Measurements from ENCODE around the gene MBD3. TPM values are rescaled to one million over a fixed set of nuclear protein-coding genes. Genes with fewer than 3 reads are reported as not detected.

MBD3 gene
- polyA plus RNA-seq, 1 donor = 59.1 TPM

- H3K4me3 ChIP-seq (ENCODE audit: low read length) = no peak overlapping the region
- no peaks in the 10 kb centered on the region for H3K27me3 ChIP-seq (ENCODE audit: control insufficient read depth, insufficient read depth, low read length)
- peaks cover 46% of the 10 kb centered on the region for H3K36me3 ChIP-seq (ENCODE audit: control insufficient read depth, insufficient read depth, low read length)
- WGBS (ENCODE audit: insufficient coverage, low lambda C conversion rate) = no CpG with 5 or more reads among the region's 15 CpGs
- H3K9me3 ChIP-seq (ENCODE audit: control insufficient read depth, low read depth, low read length) = no peaks in the 10 kb centered on the region
- no peaks in the 10 kb centered on the region for H3K4me1 ChIP-seq (ENCODE audit: control insufficient read depth, insufficient read depth, low read length)
- H3K27ac ChIP-seq (ENCODE audit: low read length) = no peak overlapping the region
- no peak for DNase-seq
These were observed 6.8 kb upstream of the MBD3 start for GRCh38 chr19:1599460-1599846.

GRCh38 chr19:1598777-1599459, 6.3 kb upstream of the MBD3 start:
- no peak for DNase-seq
- WGBS (ENCODE audit: insufficient coverage, low lambda C conversion rate) = no CpG with 5 or more reads among the region's 20 CpGs
- H3K4me3 ChIP-seq (ENCODE audit: low read length) = no peak overlapping the region
- no peaks in the 10 kb centered on the region for H3K27me3 ChIP-seq (ENCODE audit: control insufficient read depth, insufficient read depth, low read length)
- peaks cover 46% of the 10 kb centered on the region for H3K36me3 ChIP-seq (ENCODE audit: control insufficient read depth, insufficient read depth, low read length)
- no peaks in the 10 kb centered on the region for H3K4me1 ChIP-seq (ENCODE audit: control insufficient read depth, insufficient read depth, low read length)
- no peak overlapping the region for H3K27ac ChIP-seq (ENCODE audit: low read length)
- H3K9me3 ChIP-seq (ENCODE audit: control insufficient read depth, low read depth, low read length) = no peaks in the 10 kb centered on the region

GRCh38 chr19:1593501-1593772, 772 bp upstream of the MBD3 start:
- no CpG with 5 or more reads among the region's 10 CpGs for WGBS (ENCODE audit: insufficient coverage, low lambda C conversion rate)
- H3K36me3 ChIP-seq (ENCODE audit: control insufficient read depth, insufficient read depth, low read length) = peaks cover 21% of the 10 kb centered on the region
- peaks cover 10% of the 10 kb centered on the region for H3K4me1 ChIP-seq (ENCODE audit: control insufficient read depth, insufficient read depth, low read length)
- no peak for DNase-seq
- no peak overlapping the region for H3K27ac ChIP-seq (ENCODE audit: low read length)
- H3K9me3 ChIP-seq (ENCODE audit: control insufficient read depth, low read depth, low read length) = no peaks in the 10 kb centered on the region
- H3K4me3 ChIP-seq (ENCODE audit: low read length) = peak overlapping the region; percentile 85
- H3K27me3 ChIP-seq (ENCODE audit: control insufficient read depth, insufficient read depth, low read length) = no peaks in the 10 kb centered on the region

- H3K27ac ChIP-seq (ENCODE audit: low read length) = peak overlapping the region; percentile 86
- peak; percentile 92 for DNase-seq
- no peaks in the 10 kb centered on the region for H3K27me3 ChIP-seq (ENCODE audit: control insufficient read depth, insufficient read depth, low read length)
- H3K4me3 ChIP-seq (ENCODE audit: low read length) = peak overlapping the region; percentile 66
- WGBS (ENCODE audit: insufficient coverage, low lambda C conversion rate) = no CpG with 5 or more reads among the region's 94 CpGs
- peaks cover 19% of the 10 kb centered on the region for H3K4me1 ChIP-seq (ENCODE audit: control insufficient read depth, insufficient read depth, low read length)
- H3K36me3 ChIP-seq (ENCODE audit: control insufficient read depth, insufficient read depth, low read length) = peaks cover 11% of the 10 kb centered on the region
- H3K9me3 ChIP-seq (ENCODE audit: control insufficient read depth, low read depth, low read length) = no peaks in the 10 kb centered on the region
These were observed 476 bp downstream of the MBD3 start for GRCh38 chr19:1592024-1592754.

- H3K4me1 ChIP-seq (ENCODE audit: control insufficient read depth, insufficient read depth, low read length) = peaks cover 21% of the 10 kb centered on the region
- peak overlapping the region; percentile 78 for H3K27ac ChIP-seq (ENCODE audit: low read length)
- H3K27me3 ChIP-seq (ENCODE audit: control insufficient read depth, insufficient read depth, low read length) = no peaks in the 10 kb centered on the region
- H3K36me3 ChIP-seq (ENCODE audit: control insufficient read depth, insufficient read depth, low read length) = peaks cover 5% of the 10 kb centered on the region
- peak in 1 of 2 donors; percentile 40 for DNase-seq
- WGBS (ENCODE audit: insufficient coverage, low lambda C conversion rate) = no CpG with 5 or more reads among the region's 31 CpGs
- H3K9me3 ChIP-seq (ENCODE audit: control insufficient read depth, low read depth, low read length) = no peaks in the 10 kb centered on the region
- H3K4me3 ChIP-seq (ENCODE audit: low read length) = peak overlapping the region; percentile 66
These were observed 1.1 kb downstream of the MBD3 start for GRCh38 chr19:1591421-1592023.

- Histone ChIP-seq H3K4me1 (ENCODE audit: control insufficient read depth, insufficient read depth, low read length) (peaks cover 21% of the 10 kb centered on the region), H3K27me3 (ENCODE audit: control insufficient read depth, insufficient read depth, low read length) (no peaks in the 10 kb centered on the region), H3K36me3 (ENCODE audit: control insufficient read depth, insufficient read depth, low read length) (peaks cover 4% of the 10 kb centered on the region), H3K4me3 (ENCODE audit: low read length) (peak overlapping the region; percentile 66), H3K9me3 (ENCODE audit: control insufficient read depth, low read depth, low read length) (no peaks in the 10 kb centered on the region), H3K27ac (ENCODE audit: low read length) (peak overlapping the region; percentile 78)
- no CpG with 5 or more reads among the region's 10 CpGs for WGBS (ENCODE audit: insufficient coverage, low lambda C conversion rate)
- DNase-seq = peak in 1 of 2 donors; percentile 45
These were observed 1.8 kb downstream of the MBD3 start for GRCh38 chr19:1590641-1591397.

- Histone ChIP-seq H3K9me3 (ENCODE audit: control insufficient read depth, low read depth, low read length) (no peaks in the 10 kb centered on the region), H3K27me3 (ENCODE audit: control insufficient read depth, insufficient read depth, low read length) (no peaks in the 10 kb centered on the region), H3K36me3 (ENCODE audit: control insufficient read depth, insufficient read depth, low read length) (peaks cover 18% of the 10 kb centered on the region), H3K4me1 (ENCODE audit: control insufficient read depth, insufficient read depth, low read length) (peaks cover 17% of the 10 kb centered on the region), H3K4me3 (ENCODE audit: low read length) (no peak overlapping the region), H3K27ac (ENCODE audit: low read length) (no peak overlapping the region)
- no peak for DNase-seq
- WGBS (ENCODE audit: insufficient coverage, low lambda C conversion rate) = 40% methylated on average over 2 of the region's 9 CpGs
These were observed 4.8 kb downstream of the MBD3 start for GRCh38 chr19:1587872-1588271.

- H3K4me1 ChIP-seq (ENCODE audit: control insufficient read depth, insufficient read depth, low read length) = peaks cover 12% of the 10 kb centered on the region
- H3K9me3 ChIP-seq (ENCODE audit: control insufficient read depth, low read depth, low read length) = no peaks in the 10 kb centered on the region
- no CpG with 5 or more reads among the region's 13 CpGs for WGBS (ENCODE audit: insufficient coverage, low lambda C conversion rate)
- H3K27me3 ChIP-seq (ENCODE audit: control insufficient read depth, insufficient read depth, low read length) = no peaks in the 10 kb centered on the region
- no peak for DNase-seq
- peaks cover 42% of the 10 kb centered on the region for H3K36me3 ChIP-seq (ENCODE audit: control insufficient read depth, insufficient read depth, low read length)
- no peak overlapping the region for H3K4me3 ChIP-seq (ENCODE audit: low read length)
- H3K27ac ChIP-seq (ENCODE audit: low read length) = no peak overlapping the region
These were observed 7.5 kb downstream of the MBD3 start for GRCh38 chr19:1585243-1585580.

- no peak for DNase-seq
- Histone ChIP-seq H3K4me1 (ENCODE audit: control insufficient read depth, insufficient read depth, low read length) (peaks cover 12% of the 10 kb centered on the region), H3K27ac (ENCODE audit: low read length) (no peak overlapping the region), H3K4me3 (ENCODE audit: low read length) (no peak overlapping the region), H3K27me3 (ENCODE audit: control insufficient read depth, insufficient read depth, low read length) (no peaks in the 10 kb centered on the region), H3K9me3 (ENCODE audit: control insufficient read depth, low read depth, low read length) (no peaks in the 10 kb centered on the region), H3K36me3 (ENCODE audit: control insufficient read depth, insufficient read depth, low read length) (peaks cover 45% of the 10 kb centered on the region)
- no CpG with 5 or more reads among the region's 87 CpGs for WGBS (ENCODE audit: insufficient coverage, low lambda C conversion rate)
These were observed 8.0 kb downstream of the MBD3 start for GRCh38 chr19:1584500-1585242.

- no peak for DNase-seq
- no peaks in the 10 kb centered on the region for H3K27me3 ChIP-seq (ENCODE audit: control insufficient read depth, insufficient read depth, low read length)
- H3K4me1 ChIP-seq (ENCODE audit: control insufficient read depth, insufficient read depth, low read length) = peaks cover 3% of the 10 kb centered on the region
- H3K27ac ChIP-seq (ENCODE audit: low read length) = no peak overlapping the region
- H3K36me3 ChIP-seq (ENCODE audit: control insufficient read depth, insufficient read depth, low read length) = peaks cover 65% of the 10 kb centered on the region
- no CpG with 5 or more reads among the region's 9 CpGs for WGBS (ENCODE audit: insufficient coverage, low lambda C conversion rate)
- H3K9me3 ChIP-seq (ENCODE audit: control insufficient read depth, low read depth, low read length) = peaks cover 11% of the 10 kb centered on the region
- no peak overlapping the region for H3K4me3 ChIP-seq (ENCODE audit: low read length)
These were observed 10.5 kb downstream of the MBD3 start for GRCh38 chr19:1582201-1582600.

Measured in large intestine (tissue), 3 donors.